Ishikawa (cell line): ENCODE data around the gene ATL3.

ENCODE experiments used
- CEBPB ChIP-seq: IDR thresholded peaks from 2 replicates; pipeline ENCODE4 v1.6.1; 2012
- CREB1 ChIP-seq: IDR thresholded peaks from 2 replicates; pipeline ENCODE4 v1.6.1; 2012; ENCODE audit warnings: low read depth
- EGR1 ChIP-seq: IDR thresholded peaks from 2 replicates; pipeline ENCODE4 v1.6.1; 2012
- EP300 ChIP-seq: IDR thresholded peaks from 2 replicates; pipeline ENCODE4 v1.6.1; 2012; ENCODE audit warnings: borderline replicate concordance
- FOXM1 ChIP-seq: IDR thresholded peaks from 2 replicates; pipeline ENCODE4 v1.6.1; 2012; ENCODE audit warnings: low read depth, borderline replicate concordance
- MAX ChIP-seq: IDR thresholded peaks from 2 replicates; pipeline ENCODE4 v1.6.1; 2012
- NFIC ChIP-seq: IDR thresholded peaks from 2 replicates; pipeline ENCODE4 v1.6.1; 2012
- RAD21 ChIP-seq: IDR thresholded peaks from 2 replicates; pipeline ENCODE4 v1.6.1; 2012; ENCODE audit warnings: low read depth
- TAF1 ChIP-seq: IDR thresholded peaks from 2 replicates; pipeline ENCODE4 v1.6.1; 2012; ENCODE audit warnings: low read depth, mild to moderate bottlenecking
- TCF12 ChIP-seq: IDR thresholded peaks from 2 replicates; pipeline ENCODE4 v1.6.1; 2012; ENCODE audit warnings: low read depth
- TEAD4 ChIP-seq: IDR thresholded peaks from 2 replicates; pipeline ENCODE4 v1.6.1; 2012
- YY1 ChIP-seq: IDR thresholded peaks from 2 replicates; pipeline ENCODE4 v1.6.1; 2012; ENCODE audit warnings: low read depth
- ZBTB7A ChIP-seq: IDR thresholded peaks from 2 replicates; pipeline ENCODE4 v1.6.1; 2012; ENCODE audit warnings: low read depth
- TF ChIP-seq, protein P1 (sequence below): IDR thresholded peaks from 2 replicates; pipeline ENCODE4 v1.6.1; 2012
- TF ChIP-seq, protein P2 (sequence below): IDR thresholded peaks from 2 replicates; pipeline ENCODE4 v1.6.1; 2012; ENCODE audit warnings: low read depth, mild to moderate bottlenecking

ATL3 gene

DNA sequence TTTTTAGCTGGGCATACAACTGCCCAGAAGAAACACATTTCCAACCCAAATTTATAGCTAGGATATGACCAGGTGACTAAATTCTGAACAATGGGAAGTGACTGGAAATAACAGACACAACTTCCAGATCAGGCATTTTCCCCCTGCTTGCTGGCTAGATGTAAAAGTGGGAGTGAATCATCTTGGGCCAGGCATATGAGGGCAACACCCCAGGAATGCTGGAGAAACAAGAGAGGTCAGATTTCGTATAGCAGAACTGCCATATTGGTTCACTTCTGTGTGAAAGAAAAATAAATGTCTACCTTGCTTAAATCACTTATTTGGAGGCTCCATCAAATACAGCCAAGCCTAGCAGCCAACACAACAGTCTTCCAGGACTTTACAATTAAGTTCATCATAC lies 7.4 kb downstream of the ATL3 start:
- no peak for TF ChIP-seq NFIC
- TF ChIP-seq ZBTB7A, result no peak
- no peak for TF ChIP-seq MAX
- 0 out of 2 replicates have a peak, but pooled peaks have one; percentile 17 for TF ChIP-seq TEAD4
- TF ChIP-seq, protein P1, sequence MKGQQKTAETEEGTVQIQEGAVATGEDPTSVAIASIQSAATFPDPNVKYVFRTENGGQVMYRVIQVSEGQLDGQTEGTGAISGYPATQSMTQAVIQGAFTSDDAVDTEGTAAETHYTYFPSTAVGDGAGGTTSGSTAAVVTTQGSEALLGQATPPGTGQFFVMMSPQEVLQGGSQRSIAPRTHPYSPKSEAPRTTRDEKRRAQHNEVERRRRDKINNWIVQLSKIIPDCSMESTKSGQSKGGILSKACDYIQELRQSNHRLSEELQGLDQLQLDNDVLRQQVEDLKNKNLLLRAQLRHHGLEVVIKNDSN, result no peak
- no peak for TF ChIP-seq YY1
- TF ChIP-seq TCF12, result no peak

DNA sequence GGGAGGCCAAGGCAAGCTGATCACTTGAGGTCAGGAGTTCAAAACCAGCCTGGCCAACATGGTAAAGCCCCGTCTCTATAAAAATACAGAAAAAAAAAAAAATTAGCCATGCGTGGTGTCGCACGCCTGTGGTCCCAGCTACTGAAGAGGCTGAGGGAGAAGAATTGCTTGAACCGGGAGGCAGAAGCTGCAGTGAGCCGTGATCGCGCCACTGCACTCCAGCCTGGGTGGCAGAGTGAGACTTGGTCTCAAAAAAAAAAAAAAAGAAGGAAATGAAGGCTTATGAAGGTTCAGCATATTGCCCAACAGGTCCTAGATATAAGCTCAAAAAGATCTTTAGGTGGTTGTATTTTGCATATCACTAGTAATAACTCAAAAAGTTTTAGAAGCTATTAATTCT lies 10.2 kb downstream of the ATL3 start:
- TF ChIP-seq TEAD4 (no peak), MAX (no peak), TCF12 (no peak), FOXM1 (no peak), YY1 (no peak), RAD21 (no peak), CEBPB (no peak), CREB1 (no peak), NFIC (no peak), EP300 (no peak), TAF1 (no peak)
- TF ChIP-seq, protein P2, sequence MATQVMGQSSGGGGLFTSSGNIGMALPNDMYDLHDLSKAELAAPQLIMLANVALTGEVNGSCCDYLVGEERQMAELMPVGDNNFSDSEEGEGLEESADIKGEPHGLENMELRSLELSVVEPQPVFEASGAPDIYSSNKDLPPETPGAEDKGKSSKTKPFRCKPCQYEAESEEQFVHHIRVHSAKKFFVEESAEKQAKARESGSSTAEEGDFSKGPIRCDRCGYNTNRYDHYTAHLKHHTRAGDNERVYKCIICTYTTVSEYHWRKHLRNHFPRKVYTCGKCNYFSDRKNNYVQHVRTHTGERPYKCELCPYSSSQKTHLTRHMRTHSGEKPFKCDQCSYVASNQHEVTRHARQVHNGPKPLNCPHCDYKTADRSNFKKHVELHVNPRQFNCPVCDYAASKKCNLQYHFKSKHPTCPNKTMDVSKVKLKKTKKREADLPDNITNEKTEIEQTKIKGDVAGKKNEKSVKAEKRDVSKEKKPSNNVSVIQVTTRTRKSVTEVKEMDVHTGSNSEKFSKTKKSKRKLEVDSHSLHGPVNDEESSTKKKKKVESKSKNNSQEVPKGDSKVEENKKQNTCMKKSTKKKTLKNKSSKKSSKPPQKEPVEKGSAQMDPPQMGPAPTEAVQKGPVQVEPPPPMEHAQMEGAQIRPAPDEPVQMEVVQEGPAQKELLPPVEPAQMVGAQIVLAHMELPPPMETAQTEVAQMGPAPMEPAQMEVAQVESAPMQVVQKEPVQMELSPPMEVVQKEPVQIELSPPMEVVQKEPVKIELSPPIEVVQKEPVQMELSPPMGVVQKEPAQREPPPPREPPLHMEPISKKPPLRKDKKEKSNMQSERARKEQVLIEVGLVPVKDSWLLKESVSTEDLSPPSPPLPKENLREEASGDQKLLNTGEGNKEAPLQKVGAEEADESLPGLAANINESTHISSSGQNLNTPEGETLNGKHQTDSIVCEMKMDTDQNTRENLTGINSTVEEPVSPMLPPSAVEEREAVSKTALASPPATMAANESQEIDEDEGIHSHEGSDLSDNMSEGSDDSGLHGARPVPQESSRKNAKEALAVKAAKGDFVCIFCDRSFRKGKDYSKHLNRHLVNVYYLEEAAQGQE, result no peak
- TF ChIP-seq, protein P1, result no peak

DNA sequence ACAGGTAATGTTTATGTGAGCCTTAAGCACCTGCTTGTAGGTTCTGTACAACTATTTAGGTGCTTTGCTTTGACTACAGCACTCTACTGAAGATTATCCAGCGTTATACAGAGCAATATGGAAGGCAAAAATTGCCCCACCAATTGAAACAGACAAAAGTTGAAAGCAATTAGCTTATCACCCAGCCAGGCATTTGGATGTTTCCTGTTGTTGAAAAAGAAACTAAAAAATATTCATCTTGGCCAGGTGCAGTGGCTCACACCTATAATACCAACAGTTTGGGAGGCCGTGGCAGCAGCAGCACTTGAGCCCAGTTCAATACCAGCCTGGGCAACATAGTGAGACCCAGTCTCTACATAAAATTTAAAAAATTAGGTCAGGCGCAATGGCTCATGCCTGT lies 18.5 kb downstream of the ATL3 start:
- TF ChIP-seq MAX (no peak), CEBPB (no peak), TAF1 (no peak), TCF12 (no peak), TEAD4 (no peak), NFIC (no peak), EP300 (no peak), EGR1 (no peak), YY1 (no peak)

DNA sequence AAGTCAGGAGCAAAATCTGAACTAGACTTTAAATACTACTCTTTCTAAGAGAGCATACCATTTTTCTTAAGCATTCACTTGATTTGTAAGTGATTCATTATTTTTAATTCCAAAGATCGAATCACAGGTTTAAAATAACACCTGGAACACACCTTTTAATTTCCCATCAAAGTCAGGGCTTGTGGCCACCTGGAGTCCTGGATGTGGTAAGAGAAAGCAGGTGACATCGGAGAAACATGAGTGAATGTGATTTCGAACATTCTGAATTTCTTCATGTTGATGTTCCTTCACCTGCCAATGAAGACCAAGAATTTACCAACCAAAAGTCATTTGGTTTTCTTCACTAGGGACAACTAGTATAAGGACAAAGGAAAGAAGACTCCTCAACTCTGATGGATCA lies 28.0 kb downstream of the ATL3 start:
- TF ChIP-seq, protein P1, result no peak
- TF ChIP-seq EP300 (no peak), TEAD4 (no peak), YY1 (no peak), EGR1 (no peak), NFIC (no peak), RAD21 (no peak), CREB1 (no peak), FOXM1 (no peak), TCF12 (no peak), ZBTB7A (no peak), MAX (no peak), TAF1 (no peak), CEBPB (no peak)
- TF ChIP-seq, protein P2, result no peak

DNA sequence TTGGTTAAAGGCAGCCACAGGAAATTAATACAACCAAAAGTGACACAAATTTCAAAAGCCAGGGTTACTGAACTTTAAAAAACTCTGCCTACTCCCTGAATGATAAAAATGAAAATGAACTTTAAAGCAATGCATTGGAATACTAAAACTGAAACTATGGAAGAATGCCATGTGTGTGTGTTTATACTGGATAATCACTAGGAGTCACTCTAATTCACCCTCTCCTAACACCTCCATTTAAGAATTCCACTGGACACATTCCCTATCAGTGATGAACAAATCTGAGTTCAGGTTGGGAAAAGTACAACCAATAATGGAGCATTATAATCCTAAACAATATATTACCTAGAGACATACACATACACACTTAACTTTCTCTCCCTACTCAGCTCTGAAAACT lies 29.4 kb downstream of the ATL3 start:
- TF ChIP-seq TAF1 (no peak), FOXM1 (no peak), EP300 (no peak)
